MM.1S (cell line): Measurements from ENCODE around the gene SLC25A22.
A peak's percentile ranks its signal among the peaks of the same experiment; 100 is the strongest.

Experiments used
- DNase-seq: peaks from one replicate; pipeline ENCODE4 v3.0.0-alpha.2; 2015
- H2AFZ ChIP-seq: fragments of 300-600 bp; sonication (generic); 2 replicates; pipeline ENCODE4 v1.6.0; 2016; ENCODE audit warnings: antibody characterized with exemption, low read length
- H3F3A ChIP-seq: fragments of 300-600 bp; sonication (generic); 2 replicates; pipeline ENCODE4 v1.6.1; 2016; ENCODE audit warnings: mild to moderate bottlenecking, antibody characterized with exemption, low read length, moderate library complexity, mixed read lengths; ENCODE audit not compliant: insufficient read depth
- H3K27ac ChIP-seq: fragments of 300-600 bp; sonication (generic); 2 replicates; pipeline ENCODE4 v1.5.1; 2016; ENCODE audit warnings: mild to moderate bottlenecking, low read length
- H3K27me3 ChIP-seq: fragments of 300-600 bp; sonication (generic); replicated peaks from 2 replicates; pipeline ENCODE4 v1.6.0; 2016; ENCODE audit warnings: low read length; ENCODE audit not compliant: insufficient read depth
- H3K36me3 ChIP-seq: fragments of 300-600 bp; sonication (generic); replicated peaks from 2 replicates; pipeline ENCODE4 v1.6.1; 2016; ENCODE audit warnings: mild to moderate bottlenecking, low read length, mixed read lengths; ENCODE audit not compliant: insufficient read depth
- H3K4me1 ChIP-seq: fragments of 300-600 bp; sonication (generic); 2 replicates; pipeline ENCODE4 v1.6.1; 2016; ENCODE audit warnings: low read length, mixed read lengths
- H3K4me2 ChIP-seq: fragments of 300-600 bp; sonication (generic); 2 replicates; pipeline ENCODE4 v1.6.0; 2016; ENCODE audit warnings: low read depth, low read length
- H3K4me3 ChIP-seq: fragments of 300-600 bp; sonication (generic); 2 replicates; pipeline ENCODE4 v1.5.1; 2016; ENCODE audit warnings: low read length, mixed read lengths
- H3K79me2 ChIP-seq: fragments of 300-600 bp; sonication (generic); 2 replicates; pipeline ENCODE4 v1.6.1; 2016; ENCODE audit warnings: mixed run types, low read length, mixed read lengths
- H3K9ac ChIP-seq: fragments of 300-600 bp; sonication (generic); 2 replicates; pipeline ENCODE4 v1.6.1; 2016; ENCODE audit warnings: low read length, mixed read lengths
- H3K9me2 ChIP-seq: fragments of 300-600 bp; sonication (generic); replicated peaks from 2 replicates; pipeline ENCODE4 v1.6.1; 2016; ENCODE audit warnings: mild to moderate bottlenecking, low read length, mixed read lengths; ENCODE audit not compliant: insufficient read depth
- H3K9me3 ChIP-seq: fragments of 300-600 bp; sonication (generic); replicated peaks from 2 replicates; pipeline ENCODE4 v1.6.1; 2016; ENCODE audit warnings: mild to moderate bottlenecking, low read length, mixed read lengths; ENCODE audit not compliant: insufficient read depth
- H4K20me1 ChIP-seq: fragments of 300-600 bp; sonication (generic); 2 replicates; pipeline ENCODE4 v1.6.1; 2016; ENCODE audit warnings: mild to moderate bottlenecking, low read length, moderate library complexity, mixed read lengths; ENCODE audit not compliant: insufficient read depth
- CTCF ChIP-seq: fragments of 300-600 bp; sonication (generic); IDR thresholded peaks from 2 replicates; pipeline ENCODE4 v1.5.1; 2016; ENCODE audit warnings: antibody characterized with exemption, low read length, mixed read lengths
- EZH2 ChIP-seq: fragments of 300-600 bp; sonication (generic); optimal IDR thresholded peaks from 2 replicates; pipeline ENCODE3; 2017; ENCODE audit warnings: low read depth, mild to moderate bottlenecking, antibody characterized with exemption, low read length, mixed read lengths
- EZH2phosphoT487 ChIP-seq: fragments of 300-600 bp; sonication (generic); IDR thresholded peaks from 2 replicates; pipeline ENCODE4 v1.6.1; 2018; ENCODE audit warnings: antibody characterized with exemption, low read length

Gene SLC25A22

GRCh38 chr11:799641-800316 lies 1.7 kb upstream of the SLC25A22 start:
- TF ChIP-seq CTCF (no peak), EZH2phosphoT487 (no peak), EZH2 (no peak)
- H3K9me2 ChIP-seq = no peaks in the 10 kb centered on the region
- H3K4me3 ChIP-seq = no peak overlapping the region
- 0 out of 2 replicates have a peak, but pooled peaks cover 5% of the 10 kb centered on the region for H3K4me1 ChIP-seq
- peaks cover 55% of the 10 kb centered on the region for H3K79me2 ChIP-seq
- no peak overlapping the region for H3K27ac ChIP-seq
- DNase-seq = no peak
- no peak overlapping the region for H2AFZ ChIP-seq
- H3F3A ChIP-seq = peaks cover 21% of the 10 kb centered on the region
- H3K27me3 ChIP-seq = no peaks in the 10 kb centered on the region
- no peaks in the 10 kb centered on the region for H3K36me3 ChIP-seq
- no peak overlapping the region for H3K4me2 ChIP-seq
- H4K20me1 ChIP-seq = no peaks in the 10 kb centered on the region
- no peak overlapping the region for H3K9ac ChIP-seq
- no peaks in the 10 kb centered on the region for H3K9me3 ChIP-seq

GRCh38 chr11:797296-798092 lies 587 bp downstream of the SLC25A22 start:
- H3K4me2 ChIP-seq = peak overlapping the region; percentile 100
- no peaks in the 10 kb centered on the region for H3K27me3 ChIP-seq
- no peaks in the 10 kb centered on the region for H3K9me3 ChIP-seq
- H3F3A ChIP-seq = peaks cover 21% of the 10 kb centered on the region
- no peaks in the 10 kb centered on the region for H3K9me2 ChIP-seq
- DNase-seq = peak; percentile 78
- peak overlapping the region; percentile 84 for H3K4me3 ChIP-seq
- peak overlapping the region; percentile 67; the same call in 1 of the 2 replicates for H3K27ac ChIP-seq
- H3K36me3 ChIP-seq = no peaks in the 10 kb centered on the region
- H3K9ac ChIP-seq = peak overlapping the region; percentile 85
- peak overlapping the region; percentile 69 for H2AFZ ChIP-seq
- H3K79me2 ChIP-seq = peaks cover 45% of the 10 kb centered on the region
- TF ChIP-seq CTCF (no peak), EZH2phosphoT487 (no peak), EZH2 (no peak)
- H4K20me1 ChIP-seq = no peaks in the 10 kb centered on the region
- H3K4me1 ChIP-seq = no peaks in the 10 kb centered on the region

- no peak for DNase-seq
- Histone ChIP-seq H3K27ac (peak overlapping the region; percentile 67), H3K9me3 (no peaks in the 10 kb centered on the region), H3K36me3 (no peaks in the 10 kb centered on the region), H3K79me2 (peaks cover 41% of the 10 kb centered on the region), H4K20me1 (no peaks in the 10 kb centered on the region), H3K4me2 (peak overlapping the region; percentile 100), H3K27me3 (no peaks in the 10 kb centered on the region), H3K9me2 (no peaks in the 10 kb centered on the region), H3K4me1 (no peaks in the 10 kb centered on the region), H3F3A (peaks cover 21% of the 10 kb centered on the region), H2AFZ (peak overlapping the region; percentile 69), H3K9ac (peak overlapping the region; percentile 85), H3K4me3 (peak overlapping the region; percentile 84)
- TF ChIP-seq CTCF = no peak
- TF ChIP-seq EZH2phosphoT487 = no peak
- TF ChIP-seq EZH2 = no peak
Measured at GRCh38 chr11:796565-797295, 1.4 kb downstream of the SLC25A22 start.
